WTC11 (cell line): Measurements from ENCODE around the gene XPNPEP1. TPM values are rescaled to one million over a fixed set of nuclear protein-coding genes. Genes with fewer than 3 reads are reported as not detected.

ENCODE experiments used
- ATAC-seq: fragments of 200-7000 bp; cut with Tn5 transposase; 2 replicates; pipeline ENCODE4 v1.10.0; 2021; ENCODE audit warnings: mild to moderate bottlenecking, moderate library complexity
- CTCF ChIA-PET: fragments of 300-600 bp; sonication (Branson Sonifier 250); formaldehyde crosslinking; loops from one replicate; lab custom pipeline; 2021; ENCODE audit warnings: antibody characterized with exemption; lab: Charles Lee
- POLR2A ChIA-PET: fragments of 350-600 bp; sonication (Branson Sonifier 250); formaldehyde crosslinking; loops from one replicate; lab custom pipeline; 2021; ENCODE audit warnings: antibody characterized with exemption; lab: Charles Lee
- DNase-seq: peaks from one replicate; pipeline ENCODE4 v3.0.0; 2021; ENCODE audit warnings: low spot score
- H3K27ac Mint-ChIP-seq: 2 replicates; pipeline ENCODE4 v1.8.0; 2021; ENCODE audit warnings: mixed read lengths
- H3K27me3 Mint-ChIP-seq: 2 replicates; pipeline ENCODE4 v1.8.0; 2021; ENCODE audit warnings: low read depth, mild to moderate bottlenecking, moderate library complexity, mixed read lengths
- H3K36me3 Mint-ChIP-seq: 2 replicates; pipeline ENCODE4 v1.8.0; 2021; ENCODE audit warnings: mixed read lengths
- H3K4me1 Mint-ChIP-seq: 2 replicates; pipeline ENCODE4 v1.8.0; 2022; ENCODE audit warnings: mixed read lengths
- H3K4me3 Mint-ChIP-seq: 2 replicates; pipeline ENCODE4 v1.8.0; 2021; ENCODE audit warnings: mild to moderate bottlenecking, moderate library complexity, mixed read lengths
- H3K9me3 Mint-ChIP-seq: 2 replicates; pipeline ENCODE4 v1.8.0; 2021; ENCODE audit warnings: mixed read lengths
- ARID4B ChIP-seq: sonication (generic); formaldehyde crosslinking; IDR thresholded peaks from 2 replicates; pipeline ENCODE4 v1.8.0; 2023; ENCODE audit warnings: missing genetic modification reagents, mild to moderate bottlenecking, borderline replicate concordance
- ATF2 ChIP-seq: sonication (generic); formaldehyde crosslinking; IDR thresholded peaks from 2 replicates; pipeline ENCODE4 v1.8.1; 2022; ENCODE audit warnings: low read depth, missing genetic modification reagents, borderline replicate concordance
- CREB1 ChIP-seq: sonication (generic); formaldehyde crosslinking; IDR thresholded peaks from 2 replicates; pipeline ENCODE4 v1.8.0; 2023; ENCODE audit warnings: mild to moderate bottlenecking, missing genetic modification reagents
- CTCF ChIP-seq: fragments of 200-600 bp; IDR thresholded peaks from 2 replicates; pipeline ENCODE4 v1.8.0; 2022; ENCODE audit warnings: antibody characterized with exemption
- E2F4 ChIP-seq: sonication (generic); formaldehyde crosslinking; IDR thresholded peaks from 2 replicates; pipeline ENCODE4 v1.8.1; 2022; ENCODE audit warnings: low read depth, mild to moderate bottlenecking, moderate library complexity, missing genetic modification reagents, borderline replicate concordance
- ELF4 ChIP-seq: sonication (generic); formaldehyde crosslinking; IDR thresholded peaks from 2 replicates; pipeline ENCODE4 v1.8.1; 2022; ENCODE audit warnings: low read depth, mild to moderate bottlenecking, moderate library complexity, missing genetic modification reagents
- ETV6 ChIP-seq: sonication (generic); formaldehyde crosslinking; IDR thresholded peaks from 2 replicates; pipeline ENCODE4 v1.8.1; 2022; ENCODE audit warnings: mild to moderate bottlenecking, missing genetic modification reagents
- IRF1 ChIP-seq: sonication (generic); formaldehyde crosslinking; IDR thresholded peaks from 2 replicates; pipeline ENCODE4 v1.8.0; 2023; ENCODE audit warnings: missing genetic modification reagents
- NFATC4 ChIP-seq: fragments of 250-450 bp; sonication (Bioruptor Pico); IDR thresholded peaks from 2 replicates; pipeline ENCODE4 v1.9.0; 2021; ENCODE audit warnings: mild to moderate bottlenecking
- NR3C1 ChIP-seq: sonication (generic); formaldehyde crosslinking; conservative IDR thresholded peaks from 2 replicates; pipeline ENCODE4 v1.8.1; 2023; ENCODE audit warnings: low read depth, mild to moderate bottlenecking, missing genetic modification reagents
- PRRX2 ChIP-seq: fragments of 250-450 bp; sonication (Bioruptor Pico); IDR thresholded peaks from 2 replicates; pipeline ENCODE4 v1.8.0; 2021; ENCODE audit warnings: mild to moderate bottlenecking
- SOX15 ChIP-seq: fragments of 250-450 bp; sonication (Bioruptor Pico); IDR thresholded peaks from 2 replicates; pipeline ENCODE4 v1.9.0; 2021; ENCODE audit warnings: mild to moderate bottlenecking
- SP1 ChIP-seq: sonication (generic); formaldehyde crosslinking; conservative IDR thresholded peaks from 2 replicates; pipeline ENCODE4 v1.8.1; 2022; ENCODE audit warnings: missing genetic modification reagents
- TP53 ChIP-seq: sonication (generic); formaldehyde crosslinking; IDR thresholded peaks from 2 replicates; pipeline ENCODE4 v1.8.1; 2023; ENCODE audit warnings: mild to moderate bottlenecking, missing genetic modification reagents
- USF1 ChIP-seq: sonication (generic); formaldehyde crosslinking; IDR thresholded peaks from 2 replicates; pipeline ENCODE4 v1.8.0; 2022; ENCODE audit warnings: mild to moderate bottlenecking, missing genetic modification reagents
- ZNF219 ChIP-seq: sonication (generic); formaldehyde crosslinking; IDR thresholded peaks from 2 replicates; pipeline ENCODE4 v1.8.0; 2023; ENCODE audit warnings: missing genetic modification reagents, mild to moderate bottlenecking, borderline replicate concordance
- ZNF512 ChIP-seq: sonication (generic); formaldehyde crosslinking; IDR thresholded peaks from 2 replicates; pipeline ENCODE4 v1.8.1; 2022; ENCODE audit warnings: missing genetic modification reagents, borderline replicate concordance
- ZNF671 ChIP-seq: fragments of 250-450 bp; sonication (Bioruptor Pico); IDR thresholded peaks from 2 replicates; pipeline ENCODE4 v1.8.0; 2021; ENCODE audit warnings: mild to moderate bottlenecking
- total RNA-seq: library from RNA; stranded (reverse); gene quantifications from 3 replicates; pipeline ENCODE4 v1.2.3, GENCODE V29; 2021

Gene XPNPEP1
- total RNA-seq, 1 experiment from 2014 or later: 59.3 TPM

- TF ChIP-seq ARID4B (no peak), ATF2 (CRISPR knock-in tag) (no peak), SP1 (CRISPR knock-in tag) (no peak)
These were observed 71.5 kb downstream of the XPNPEP1 start (continued) for GRCh38 chr10:109851616-109852474.

- H3K36me3 Mint-ChIP-seq: no peaks in the 10 kb centered on the region
- no peak overlapping the region for H3K4me3 Mint-ChIP-seq
- ChIA-PET CTCF (interaction anchor here (1.2 kb wide), 1 partner anchor 73 kb away, joined by 3 read pairs; no protein-coding TSS in a partner anchor), POLR2A (no interaction called here)
- ATAC-seq (no peak), DNase-seq (no peak)
- H3K27ac Mint-ChIP-seq: no peak overlapping the region
- peaks cover 4% of the 10 kb centered on the region for H3K27me3 Mint-ChIP-seq
- no peaks in the 10 kb centered on the region for H3K9me3 Mint-ChIP-seq
- no peaks in the 10 kb centered on the region for H3K4me1 Mint-ChIP-seq
- TF ChIP-seq ARID4B (no peak), ETV6 (CRISPR knock-in tag) (no peak), USF1 (CRISPR knock-in tag) (no peak), ZNF512 (CRISPR knock-in tag) (no peak), CREB1 (CRISPR knock-in tag) (no peak), ZNF219 (CRISPR knock-in tag) (no peak), ELF4 (no peak), SOX15 (CRISPR knock-in tag) (no peak), TP53 (no peak), NR3C1 (CRISPR knock-in tag) (no peak), IRF1 (CRISPR knock-in tag) (no peak), CTCF (no peak), PRRX2 (no peak), NFATC4 (CRISPR knock-in tag) (no peak), ZNF671 (CRISPR knock-in tag) (no peak), E2F4 (CRISPR knock-in tag) (no peak)
These were observed 76.5 kb downstream of the XPNPEP1 start for GRCh38 chr10:109846832-109847231.
